Keratinocyte (primary cell): Measurements from ENCODE around the gene FAM120C.

Source experiments
- EZH2 ChIP-seq: IDR thresholded peaks from one replicate; pipeline ENCODE4 v1.6.1; 2012; ENCODE audit warnings: inconsistent platforms, mild to moderate bottlenecking, low read length, moderate library complexity
- TF ChIP-seq, protein P1 (sequence below), 3 experiments: IDR thresholded peaks in 1 of 3; conservative IDR thresholded peaks in 1 of 3; optimal IDR thresholded peaks in 1 of 3; 2 replicates in 2 of 3; 3 replicates in 1 of 3; pipeline versions ENCODE3 to v1.5.1; 2011; ENCODE audit warnings: low read length in 3 of 3, mild to moderate bottlenecking in 3 of 3, moderate library complexity in 2 of 3, control low read depth in 1 of 3, inconsistent platforms in 1 of 3; ENCODE audit not compliant: insufficient read depth in 2 of 3; ENCODE audit errors: extremely low read depth in 1 of 3

DNA sequence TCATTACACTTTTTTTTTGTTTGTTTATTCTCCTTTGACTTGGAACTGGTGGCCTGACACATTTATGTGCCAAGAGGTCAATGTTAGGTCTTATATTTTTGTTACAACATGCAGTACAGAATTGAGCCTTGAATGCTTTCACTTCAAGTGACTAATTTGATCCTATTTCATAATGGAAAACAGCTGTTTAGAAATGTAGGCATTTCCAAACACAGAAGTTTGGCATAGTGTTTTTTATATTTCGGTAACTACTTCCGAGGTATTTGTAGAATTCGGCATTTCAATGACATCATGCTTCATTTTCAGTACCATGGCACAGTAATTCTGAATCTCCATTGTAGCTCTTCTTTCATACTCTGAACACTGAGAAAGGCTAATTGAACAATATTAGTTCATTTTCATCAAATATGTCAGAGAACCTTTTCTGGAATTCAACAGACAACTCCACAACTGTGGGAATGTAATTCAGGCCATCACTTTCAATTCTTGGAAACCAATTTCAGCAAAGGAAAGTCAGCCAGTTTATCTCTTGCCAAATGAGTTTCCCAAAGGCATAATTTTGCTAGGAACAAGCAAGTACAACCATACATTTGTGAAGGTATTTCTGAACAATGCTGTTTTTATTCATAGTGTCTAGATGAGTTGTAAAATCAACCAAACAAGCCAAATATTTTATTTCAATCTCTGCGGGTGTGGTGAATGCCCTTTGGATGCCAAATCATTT, 11.4 kb downstream of the FAM120C start:
- TF ChIP-seq, protein P1, sequence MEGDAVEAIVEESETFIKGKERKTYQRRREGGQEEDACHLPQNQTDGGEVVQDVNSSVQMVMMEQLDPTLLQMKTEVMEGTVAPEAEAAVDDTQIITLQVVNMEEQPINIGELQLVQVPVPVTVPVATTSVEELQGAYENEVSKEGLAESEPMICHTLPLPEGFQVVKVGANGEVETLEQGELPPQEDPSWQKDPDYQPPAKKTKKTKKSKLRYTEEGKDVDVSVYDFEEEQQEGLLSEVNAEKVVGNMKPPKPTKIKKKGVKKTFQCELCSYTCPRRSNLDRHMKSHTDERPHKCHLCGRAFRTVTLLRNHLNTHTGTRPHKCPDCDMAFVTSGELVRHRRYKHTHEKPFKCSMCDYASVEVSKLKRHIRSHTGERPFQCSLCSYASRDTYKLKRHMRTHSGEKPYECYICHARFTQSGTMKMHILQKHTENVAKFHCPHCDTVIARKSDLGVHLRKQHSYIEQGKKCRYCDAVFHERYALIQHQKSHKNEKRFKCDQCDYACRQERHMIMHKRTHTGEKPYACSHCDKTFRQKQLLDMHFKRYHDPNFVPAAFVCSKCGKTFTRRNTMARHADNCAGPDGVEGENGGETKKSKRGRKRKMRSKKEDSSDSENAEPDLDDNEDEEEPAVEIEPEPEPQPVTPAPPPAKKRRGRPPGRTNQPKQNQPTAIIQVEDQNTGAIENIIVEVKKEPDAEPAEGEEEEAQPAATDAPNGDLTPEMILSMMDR (optimal IDR thresholded peaks at IDR 0.05 in 1 of 3, IDR thresholded peaks at IDR 0.05 in 1 of 3, conservative IDR thresholded peaks at IDR 0.05 in 1 of 3; ENCODE audit: extremely low read depth in 1 of 3, insufficient read depth in 2 of 3, low read length in 3 of 3) = no peak
- TF ChIP-seq EZH2 = no peak
